GM23338 (cell line): Measurements from ENCODE around the gene ZNF148. TPM values are rescaled to one million over a fixed set of nuclear protein-coding genes. Genes with fewer than 3 reads are reported as not detected.
A peak's percentile ranks its signal among the peaks of the same experiment; 100 is the strongest.

Experiments
- ATAC-seq: fragments of 200-7000 bp; cut with Tn5 transposase; 3 replicates; pipeline ENCODE4 v1.9.1; 2020
- DNase-seq: peaks from one replicate; pipeline ENCODE4 v3.0.0-alpha.2; 2015; ENCODE audit warnings: low spot score
- H2AFZ ChIP-seq: fragments of 200-600 bp; sonication (generic); 2 replicates; pipeline ENCODE4 v1.8.0; 2016; ENCODE audit warnings: antibody characterized with exemption, mild to moderate bottlenecking, moderate library complexity
- H3F3A ChIP-seq: fragments of 200-600 bp; sonication (generic); replicated peaks from 2 replicates; pipeline ENCODE4 v1.8.0; 2017; ENCODE audit warnings: antibody characterized with exemption, mixed run types, low read depth
- H3K27ac ChIP-seq: fragments of 200-600 bp; sonication (generic); 2 replicates; pipeline ENCODE4 v1.6.1; 2016; ENCODE audit warnings: low read depth
- H3K27me3 ChIP-seq: fragments of 200-600 bp; sonication (generic); 2 replicates; pipeline ENCODE4 v1.8.0; 2016; ENCODE audit warnings: mild to moderate bottlenecking, mixed run types, moderate library complexity; ENCODE audit not compliant: insufficient read depth
- H3K36me3 ChIP-seq: fragments of 200-600 bp; sonication (generic); 2 replicates; pipeline ENCODE4 v1.8.0; 2016; ENCODE audit warnings: mild to moderate bottlenecking; ENCODE audit not compliant: insufficient read depth
- H3K4me1 ChIP-seq: fragments of 200-600 bp; sonication (generic); 2 replicates; pipeline ENCODE4 v1.8.0; 2016; ENCODE audit warnings: mild to moderate bottlenecking, moderate library complexity; ENCODE audit not compliant: insufficient read depth
- H3K4me2 ChIP-seq: fragments of 200-600 bp; sonication (generic); 2 replicates; pipeline ENCODE4 v1.7.1; 2017; ENCODE audit warnings: mixed run types
- H3K4me3 ChIP-seq: fragments of 200-600 bp; sonication (generic); 2 replicates; pipeline ENCODE4 v1.6.1; 2016; ENCODE audit warnings: mixed run types
- H3K79me2 ChIP-seq: fragments of 200-600 bp; sonication (generic); replicated peaks from 2 replicates; pipeline ENCODE4 v1.8.0; 2017; ENCODE audit warnings: mild to moderate bottlenecking; ENCODE audit not compliant: insufficient read depth
- H3K9me2 ChIP-seq: fragments of 200-600 bp; sonication (generic); 2 replicates; pipeline ENCODE4 v1.8.0; 2017; ENCODE audit not compliant: insufficient read depth
- H4K20me1 ChIP-seq: fragments of 200-600 bp; sonication (generic); replicated peaks from 2 replicates; pipeline ENCODE4 v1.8.0; 2017; ENCODE audit warnings: mild to moderate bottlenecking; ENCODE audit not compliant: insufficient read depth
- H3K27ac Mint-ChIP-seq: 2 replicates; pipeline ENCODE4 v1.8.0; 2020; ENCODE audit warnings: inconsistent platforms, mild to moderate bottlenecking, moderate library complexity, mixed read lengths
- H3K27me3 Mint-ChIP-seq: 3 replicates; pipeline ENCODE4 v1.8.0; 2022; ENCODE audit warnings: low read depth, mild to moderate bottlenecking, moderate library complexity, mixed read lengths, inconsistent platforms; ENCODE audit not compliant: insufficient read depth, poor library complexity
- H3K36me3 Mint-ChIP-seq: 3 replicates; pipeline ENCODE4 v1.8.0; 2021; ENCODE audit warnings: low read depth, mild to moderate bottlenecking, inconsistent platforms, moderate library complexity, mixed read lengths
- H3K4me1 Mint-ChIP-seq: 3 replicates; pipeline ENCODE4 v1.8.0; 2020; ENCODE audit warnings: mild to moderate bottlenecking, inconsistent platforms, mixed read lengths
- H3K4me3 Mint-ChIP-seq: 3 replicates; pipeline ENCODE4 v1.8.0; 2021; ENCODE audit warnings: moderate library complexity, mild to moderate bottlenecking, inconsistent platforms, mixed read lengths
- H3K9me3 Mint-ChIP-seq: 3 replicates; pipeline ENCODE4 v1.8.0; 2020; ENCODE audit warnings: moderate library complexity, mild to moderate bottlenecking, inconsistent platforms, mixed read lengths
- CREB1 ChIP-seq: fragments of 250-450 bp; sonication (Bioruptor Pico); IDR thresholded peaks from 2 replicates; pipeline ENCODE4 v1.5.0; 2020; ENCODE audit warnings: low read depth, mild to moderate bottlenecking, moderate library complexity
- EZH2 ChIP-seq: fragments of 200-600 bp; sonication (generic); IDR thresholded peaks from one replicate; pipeline ENCODE4 v1.8.0; 2017; ENCODE audit warnings: antibody characterized with exemption, mild to moderate bottlenecking, low read depth; ENCODE audit not compliant: unreplicated experiment
- NANOG ChIP-seq: IDR thresholded peaks from 2 replicates; pipeline ENCODE4 v1.6.1; 2016; ENCODE audit warnings: antibody characterized with exemption, borderline replicate concordance
- REST ChIP-seq: IDR thresholded peaks from one replicate; pipeline ENCODE4 v1.6.1; 2018; ENCODE audit warnings: antibody characterized with exemption; ENCODE audit not compliant: unreplicated experiment
- ZNF462 ChIP-seq: fragments of 250-450 bp; sonication (Bioruptor Pico); IDR thresholded peaks from 2 replicates; pipeline ENCODE4 v1.5.0; 2020; ENCODE audit warnings: mild to moderate bottlenecking, moderate library complexity
- polyA plus RNA-seq: library from polyadenylated mRNA; unstranded; fragments of >200 nt; fragmentation: Nextera tagmentation; extraction: Ambion mirVana; gene quantifications from 2 replicates; pipeline ENCODE4 v1.2.1, GENCODE V29; 2016
- total RNA-seq: library from RNA; depleted of rRNA; stranded (reverse); fragments of >200 nt; shearing (Covaris generic); gene quantifications from 2 replicates; pipeline ENCODE4 v1.2.3, GENCODE V29; 2014

ZNF148 gene
- total and polyA plus RNA-seq, 2 experiments from 2014 or later: 13.9 to 16.9 TPM

- Mint-ChIP-seq H3K4me1 (no peaks in the 10 kb centered on the region), H3K36me3 (peaks cover 8% of the 10 kb centered on the region; the same call in 1 of the 3 replicates), H3K4me3 (no peak overlapping the region), H3K27ac (peak overlapping the region; percentile 86), H3K27me3 (peaks cover 7% of the 10 kb centered on the region), H3K9me3 (no peaks in the 10 kb centered on the region)
- DNase-seq: no peak
- Histone ChIP-seq H3K4me1 (no peaks in the 10 kb centered on the region), H3K27me3 (no peaks in the 10 kb centered on the region), H3K36me3 (no peaks in the 10 kb centered on the region), H3K4me2 (no peak overlapping the region), H3K27ac (no peak overlapping the region), H3K9me2 (no peaks in the 10 kb centered on the region), H3K79me2 (peaks cover 37% of the 10 kb centered on the region), H3K4me3 (no peak overlapping the region), H3F3A (no peaks in the 10 kb centered on the region), H2AFZ (no peak overlapping the region), H4K20me1 (0 out of 2 replicates have a peak, but pooled peaks cover 8% of the 10 kb centered on the region)
- no peak for TF ChIP-seq ZNF462 (CRISPR knock-in tag)
- TF ChIP-seq CREB1 (CRISPR knock-in tag): no peak
- TF ChIP-seq NANOG: no peak
- TF ChIP-seq EZH2: no peak
- TF ChIP-seq REST: no peak
- no peak; the same call in 2 of the 3 replicates for ATAC-seq
Observed at GRCh38 chr3:125310623-125311081, 64.5 kb downstream of the ZNF148 start.
